Adrenal gland (tissue), 5 donors: ENCODE results near the gene RNASE8.

Experiments used
- POLR2A ChIP-seq, 2 donors: fragments of 450-650 bp; IDR thresholded peaks; one replicate each; pipeline ENCODE4 v1.6.1; 2017; ENCODE audit warnings: antibody characterized with exemption in 2 of 2, mild to moderate bottlenecking in 2 of 2, moderate library complexity in 1 of 2
- TF ChIP-seq, protein P1 (sequence below), 6 experiments: fragments of 450-650 bp in 4 of 6; fragments of 200-600 bp in 2 of 6; sonication (generic) in 1 of 6; IDR thresholded peaks; 1 replicate in 5 of 6; 2 replicates in 1 of 6; pipeline versions ENCODE4 v1.5.1 to v1.8.0; 2016 to 2021; ENCODE audit warnings: antibody characterized with exemption in 6 of 6, mild to moderate bottlenecking in 2 of 6, moderate library complexity in 1 of 6
- donor health status: DM: no; HTN: no; CAD: no.

DNA sequence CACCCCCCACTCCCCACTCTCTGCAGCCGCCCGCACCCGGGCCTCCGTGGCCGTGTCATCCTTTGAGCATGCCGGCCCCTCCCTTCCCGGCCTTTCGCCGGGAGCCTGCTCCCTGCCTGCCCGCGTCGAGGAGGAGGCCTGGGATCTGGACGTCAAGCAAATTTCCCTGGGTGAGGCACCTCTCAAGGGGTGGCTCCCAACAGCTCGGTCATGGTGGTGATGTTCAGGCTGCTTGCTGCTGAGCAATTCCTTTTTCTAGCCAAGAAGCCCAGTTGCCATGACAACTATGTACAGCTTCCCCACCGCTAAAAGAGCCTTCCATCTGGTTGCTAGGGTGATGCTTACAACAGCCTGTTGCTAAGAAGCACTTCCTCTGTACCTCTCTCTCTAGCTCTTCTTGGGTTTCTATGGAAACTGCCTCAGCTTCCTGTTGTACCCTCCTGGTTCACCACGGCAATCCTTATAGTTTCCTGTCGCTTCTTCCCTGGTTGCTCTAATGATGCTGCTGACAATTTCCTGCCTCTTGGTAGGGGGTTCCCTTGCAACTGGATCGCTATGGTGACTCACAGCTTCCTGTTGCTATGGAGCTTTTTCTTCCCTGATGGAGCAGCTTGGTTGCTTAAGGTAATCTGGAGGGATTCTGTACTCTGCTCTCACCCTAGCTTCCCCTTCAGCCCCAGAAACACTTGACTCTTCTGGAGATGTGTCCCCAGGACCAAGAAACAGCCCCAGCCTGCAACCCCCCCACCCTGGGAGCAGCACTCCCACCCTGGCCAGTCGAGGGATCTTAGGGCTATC is 29.9 kb downstream of the RNASE8 start:
- TF ChIP-seq, protein P1, sequence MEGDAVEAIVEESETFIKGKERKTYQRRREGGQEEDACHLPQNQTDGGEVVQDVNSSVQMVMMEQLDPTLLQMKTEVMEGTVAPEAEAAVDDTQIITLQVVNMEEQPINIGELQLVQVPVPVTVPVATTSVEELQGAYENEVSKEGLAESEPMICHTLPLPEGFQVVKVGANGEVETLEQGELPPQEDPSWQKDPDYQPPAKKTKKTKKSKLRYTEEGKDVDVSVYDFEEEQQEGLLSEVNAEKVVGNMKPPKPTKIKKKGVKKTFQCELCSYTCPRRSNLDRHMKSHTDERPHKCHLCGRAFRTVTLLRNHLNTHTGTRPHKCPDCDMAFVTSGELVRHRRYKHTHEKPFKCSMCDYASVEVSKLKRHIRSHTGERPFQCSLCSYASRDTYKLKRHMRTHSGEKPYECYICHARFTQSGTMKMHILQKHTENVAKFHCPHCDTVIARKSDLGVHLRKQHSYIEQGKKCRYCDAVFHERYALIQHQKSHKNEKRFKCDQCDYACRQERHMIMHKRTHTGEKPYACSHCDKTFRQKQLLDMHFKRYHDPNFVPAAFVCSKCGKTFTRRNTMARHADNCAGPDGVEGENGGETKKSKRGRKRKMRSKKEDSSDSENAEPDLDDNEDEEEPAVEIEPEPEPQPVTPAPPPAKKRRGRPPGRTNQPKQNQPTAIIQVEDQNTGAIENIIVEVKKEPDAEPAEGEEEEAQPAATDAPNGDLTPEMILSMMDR (IDR thresholded peaks at IDR 0.05) = no peak
- no peak for TF ChIP-seq POLR2A (IDR thresholded peaks at IDR 0.05)
